NCI-H2196 treated with DMSO at 0.1 percent for 48 hours (cell line): Measurements from ENCODE around the gene ACTRT3.
"Not testable (repeated sequence)": the region's sequence is repeated elsewhere in the genome, so short reads cannot be mapped to it uniquely, and the experiment has no call there.

Source experiments
- DNase-seq: peaks from one replicate; lab custom pipeline; 2025; ENCODE audit not compliant: unreplicated experiment; lab: John Stamatoyannopoulos, UW

The ACTRT3 gene

GRCh38 chr3:169772897-169773816 is 3.8 kb upstream of the ACTRT3 start, which contains the start of gene MYNN:
Gene MYNN, plus strand, starts transcription at chr3:169773396. Its CDS starts 900 bp downstream, at chr3:169774296.
- peak; percentile 85 for DNase-seq

- DNase-seq: peak; percentile 83
These were observed 3.0 kb upstream of the ACTRT3 start for GRCh38 chr3:169772305-169772896.

GRCh38 chr3:169771497-169772304 is 2.3 kb upstream of the ACTRT3 start:
- DNase-seq: peak; percentile 51

- DNase-seq: peak; percentile 90
These were observed 4.3 kb downstream of the ACTRT3 start, which contains the start of gene TERC for GRCh38 chr3:169764882-169765612. Gene TERC, minus strand, starts transcription at chr3:169765060.

GRCh38 chr3:169764312-169764881 is 5.0 kb downstream of the ACTRT3 start:
- DNase-seq: no peak

- no peak for DNase-seq
These were observed 8.9 kb downstream of the ACTRT3 start for GRCh38 chr3:169760479-169760878.

- DNase-seq: no peak
These were observed 10.1 kb downstream of the ACTRT3 start for GRCh38 chr3:169759256-169759655.

- no peak for DNase-seq
These were observed 10.9 kb downstream of the ACTRT3 start for GRCh38 chr3:169758359-169758994.

- DNase-seq: no peak
These were observed 13.9 kb downstream of the ACTRT3 start for GRCh38 chr3:169755488-169755887.

- DNase-seq: no peak
These were observed 14.7 kb downstream of the ACTRT3 start for GRCh38 chr3:169754711-169755110.

- DNase-seq: no peak
These were observed 17.5 kb downstream of the ACTRT3 start for GRCh38 chr3:169751875-169752274.

- no peak for DNase-seq
These were observed 18.7 kb downstream of the ACTRT3 start for GRCh38 chr3:169750665-169751064.

GRCh38 chr3:169748670-169749069 is 20.7 kb downstream of the ACTRT3 start:
- DNase-seq: no peak

- DNase-seq: no peak
These were observed 22.4 kb downstream of the ACTRT3 start for GRCh38 chr3:169746924-169747323.

- no peak for DNase-seq
These were observed 24.9 kb downstream of the ACTRT3 start for GRCh38 chr3:169744366-169745054.

- no peak for DNase-seq
These were observed 30.3 kb downstream of the ACTRT3 start for GRCh38 chr3:169739067-169739466.

- not testable (repeated sequence) for DNase-seq
These were observed 37.5 kb downstream of the ACTRT3 start for GRCh38 chr3:169731857-169732256.

GRCh38 chr3:169722724-169723123 is 46.6 kb downstream of the ACTRT3 start:
- DNase-seq: no peak

- not testable (repeated sequence) for DNase-seq
These were observed 50.9 kb downstream of the ACTRT3 start for GRCh38 chr3:169718415-169718814.
